GM19351 (cell line): Measurements from ENCODE around the gene FSTL4.

ENCODE experiments used
- ATAC-seq: cut with Tn5 transposase; IDR thresholded peaks from one replicate; pipeline ENCODE4 v1.9.1; 2021; ENCODE audit warnings: mild to moderate bottlenecking, moderate library complexity; ENCODE audit not compliant: unreplicated experiment

FSTL4 gene

DNA sequence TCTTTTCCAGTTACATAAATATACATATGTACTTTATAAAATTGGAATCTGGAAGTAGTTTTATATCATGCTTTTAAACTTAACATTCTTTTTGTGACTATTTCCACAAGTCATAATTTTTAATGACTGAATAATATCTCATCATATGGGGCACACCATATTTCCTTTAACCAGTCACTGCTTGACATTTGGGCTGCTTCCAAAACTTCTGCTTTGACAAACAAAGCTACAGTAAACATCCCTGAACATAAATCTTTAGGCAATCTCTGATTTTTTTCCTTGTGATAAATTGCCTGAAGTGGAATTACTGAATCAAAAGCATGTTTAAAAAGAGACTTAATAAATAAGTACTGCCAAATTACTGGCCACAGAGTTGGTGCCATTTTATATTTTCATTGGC lies 178.0 kb downstream of the FSTL4 start:
- no peak for ATAC-seq

DNA sequence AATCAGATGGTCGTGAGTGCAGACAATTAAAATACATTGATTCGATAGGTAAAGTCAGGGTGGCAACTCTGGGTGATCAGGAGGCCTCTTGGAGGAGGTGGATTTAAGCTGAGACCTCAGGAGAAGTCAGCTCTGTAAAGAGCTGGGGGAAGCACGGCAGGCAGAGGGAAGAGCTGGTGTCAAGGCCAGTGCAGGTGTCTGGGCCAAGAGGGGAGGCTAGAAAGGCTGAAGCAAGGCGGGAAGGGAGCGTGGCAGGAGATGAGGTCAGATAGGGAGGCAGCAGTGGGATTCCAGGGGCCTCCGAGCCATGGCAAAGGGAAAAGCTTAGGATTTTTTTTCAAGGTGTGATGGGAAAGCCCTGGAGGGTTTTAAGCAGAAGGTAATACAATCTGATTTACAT lies 178.7 kb downstream of the FSTL4 start:
- ATAC-seq: no peak

DNA sequence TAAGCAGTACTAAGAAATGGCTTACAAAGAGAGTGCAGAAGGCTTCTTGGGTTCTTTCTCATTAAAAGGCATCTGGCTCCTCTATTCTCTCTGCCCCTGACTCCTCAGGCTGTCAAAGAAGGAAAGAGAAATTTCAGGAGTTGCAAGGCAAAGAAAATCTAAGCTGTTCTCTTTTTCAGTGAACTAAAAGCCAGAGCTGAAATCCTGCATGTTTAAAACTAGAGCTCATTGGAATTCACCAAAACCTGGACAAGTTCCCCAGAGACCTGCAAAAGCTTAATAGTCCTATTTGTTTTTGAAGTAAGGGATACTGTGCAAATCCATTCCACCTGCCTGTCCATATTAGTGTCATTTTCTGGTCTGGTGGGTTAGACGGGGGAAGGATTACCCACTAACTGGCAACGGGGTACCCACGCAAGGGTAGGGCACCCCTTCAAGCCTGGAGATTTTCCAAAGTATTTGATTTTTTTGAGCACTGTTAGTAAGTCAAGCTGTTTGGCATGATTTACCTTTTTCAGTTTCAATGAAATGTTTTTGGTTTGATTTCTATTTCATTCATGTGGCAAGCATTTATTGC lies 179.3 kb downstream of the FSTL4 start:
- no peak for ATAC-seq

DNA sequence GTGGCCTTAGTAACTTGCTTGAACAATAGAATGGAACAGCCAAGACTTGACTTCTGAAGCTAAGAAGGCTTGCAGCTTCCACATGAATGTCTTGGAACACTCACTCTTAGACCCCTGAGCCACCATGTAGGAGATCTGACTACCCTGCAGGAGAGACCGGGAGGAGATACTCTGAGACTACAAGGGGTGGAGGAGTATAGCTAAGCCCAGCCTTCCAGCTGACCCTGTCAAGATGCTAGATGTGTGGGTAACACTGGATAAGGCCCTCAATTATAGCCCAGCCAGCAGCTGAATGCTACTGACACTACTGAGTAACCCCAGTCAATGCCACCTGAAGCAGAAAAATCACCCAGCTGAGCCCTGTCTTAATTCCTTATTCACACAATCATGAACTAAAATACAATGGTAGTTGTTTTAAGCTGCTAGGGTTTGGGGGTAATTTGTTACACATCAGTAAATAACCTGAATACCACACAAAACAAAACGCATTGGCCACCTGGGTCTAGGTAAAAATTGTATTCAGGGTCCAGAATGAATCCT lies 180.9 kb downstream of the FSTL4 start:
- no peak for ATAC-seq

DNA sequence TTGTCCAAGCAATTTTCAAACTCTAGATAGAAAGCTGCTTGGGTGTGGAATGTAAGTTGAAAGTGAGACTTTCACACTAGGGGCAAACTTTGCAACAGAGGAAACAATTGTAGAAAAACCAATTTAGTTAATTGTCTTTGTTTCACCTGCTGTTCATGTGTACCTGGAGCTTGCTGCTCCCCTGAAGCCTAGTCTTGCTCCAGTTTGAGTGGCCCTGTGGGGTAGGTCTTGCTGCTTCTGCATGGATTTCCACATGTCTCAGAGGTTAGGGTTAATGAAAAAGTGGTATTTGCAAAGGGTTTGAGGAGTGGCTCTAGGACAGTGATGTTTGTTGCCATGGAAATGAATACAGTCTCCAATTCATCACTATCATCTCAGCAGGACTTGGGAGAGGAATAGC lies 182.2 kb downstream of the FSTL4 start:
- ATAC-seq: no peak

DNA sequence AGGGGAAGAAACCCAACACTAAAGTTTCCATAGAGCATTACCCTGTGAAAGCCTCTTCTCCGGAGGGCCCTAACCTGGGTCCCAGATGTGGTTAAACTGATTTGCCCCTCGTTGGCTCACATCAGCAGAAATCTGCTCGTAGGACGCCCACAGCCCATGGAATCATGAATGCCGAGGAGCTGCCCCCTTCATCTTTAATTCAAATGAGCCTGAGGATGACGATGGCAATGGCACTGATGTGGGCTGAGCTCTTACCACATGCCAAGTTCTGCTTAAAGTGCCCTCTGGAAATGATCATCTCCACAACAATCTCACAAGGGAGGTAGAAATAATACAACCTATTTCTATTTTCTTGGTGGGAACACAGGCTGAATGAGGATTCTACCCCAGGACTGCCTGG lies 183.3 kb downstream of the FSTL4 start:
- no peak for ATAC-seq

DNA sequence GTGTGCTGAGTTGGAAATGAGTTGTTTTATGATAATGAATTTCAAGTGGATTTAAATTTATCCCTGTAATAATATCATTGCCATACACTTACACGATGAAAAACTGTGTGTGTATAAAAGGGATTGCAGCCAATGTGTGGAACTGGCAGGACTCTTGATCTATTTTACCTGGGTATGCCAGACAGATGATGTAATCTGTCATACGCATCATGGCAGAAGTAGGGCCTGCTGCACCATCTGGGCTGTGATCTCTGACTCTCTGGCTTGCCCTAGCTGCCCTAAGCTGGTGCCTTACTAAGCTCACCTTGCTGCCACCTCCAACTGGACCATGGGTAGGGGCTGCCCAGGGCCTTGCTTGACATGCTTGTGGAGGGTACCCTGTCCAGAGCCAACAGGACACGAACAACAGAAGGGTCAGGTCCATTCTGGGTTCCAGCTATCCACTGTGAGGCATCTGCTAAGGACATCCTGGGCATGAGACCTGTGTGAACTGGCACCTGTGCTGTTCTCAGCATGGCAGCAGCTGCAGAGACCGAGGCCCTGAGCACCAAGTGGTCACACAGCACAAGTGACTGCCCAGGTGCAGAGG lies 184.2 kb downstream of the FSTL4 start:
- ATAC-seq: no peak

DNA sequence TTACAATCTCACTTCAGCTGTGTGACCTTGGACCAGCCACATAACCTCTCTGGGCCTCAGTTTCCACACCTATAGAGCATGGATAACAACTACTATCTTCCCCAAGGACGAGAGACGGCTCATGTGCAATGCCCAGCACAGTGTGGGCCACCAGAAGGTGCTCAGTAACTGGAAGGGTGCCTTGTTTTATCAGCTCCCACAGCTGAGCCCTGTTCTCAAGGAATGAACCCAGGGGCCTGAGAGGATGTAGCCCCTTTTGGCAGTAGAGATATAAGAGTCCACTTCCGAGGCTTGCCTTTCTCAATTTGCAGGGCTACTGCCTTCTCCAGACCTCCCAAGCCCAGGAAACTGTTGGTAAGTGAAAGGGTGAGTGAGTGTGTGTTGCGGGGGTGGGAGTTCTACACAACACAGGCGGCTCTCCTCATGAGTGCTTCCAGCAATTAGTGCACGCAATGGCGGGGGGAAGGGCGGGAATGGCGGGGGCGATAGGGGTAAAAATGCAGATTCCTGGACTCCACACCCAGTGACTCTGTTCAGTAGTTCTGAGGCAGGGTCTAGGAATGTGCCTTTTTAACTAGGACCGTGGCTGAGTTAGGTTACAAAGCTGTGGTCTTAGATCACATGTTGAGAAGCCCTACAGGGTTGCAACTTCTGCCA lies 185.1 kb downstream of the FSTL4 start:
- ATAC-seq: no peak

DNA sequence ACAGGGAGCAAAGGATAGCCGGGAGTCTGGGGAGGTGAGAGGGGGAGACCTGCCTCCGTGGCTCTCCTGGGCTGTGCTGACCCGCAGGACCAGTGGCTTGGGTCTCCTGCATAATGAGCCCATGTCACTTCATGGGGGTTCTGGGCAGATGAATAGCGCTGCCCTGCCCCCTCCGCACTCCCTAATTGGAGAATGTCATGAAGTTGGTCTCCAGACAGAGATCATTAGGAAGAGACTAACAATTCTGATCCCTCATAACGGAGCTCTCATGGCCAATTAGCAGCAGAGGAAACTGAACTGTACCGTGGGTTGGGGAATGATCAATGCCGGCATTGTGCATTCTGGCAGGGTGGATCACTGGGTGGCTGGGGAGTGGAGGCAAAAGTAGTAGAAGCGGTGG lies 186.1 kb downstream of the FSTL4 start:
- no peak for ATAC-seq

DNA sequence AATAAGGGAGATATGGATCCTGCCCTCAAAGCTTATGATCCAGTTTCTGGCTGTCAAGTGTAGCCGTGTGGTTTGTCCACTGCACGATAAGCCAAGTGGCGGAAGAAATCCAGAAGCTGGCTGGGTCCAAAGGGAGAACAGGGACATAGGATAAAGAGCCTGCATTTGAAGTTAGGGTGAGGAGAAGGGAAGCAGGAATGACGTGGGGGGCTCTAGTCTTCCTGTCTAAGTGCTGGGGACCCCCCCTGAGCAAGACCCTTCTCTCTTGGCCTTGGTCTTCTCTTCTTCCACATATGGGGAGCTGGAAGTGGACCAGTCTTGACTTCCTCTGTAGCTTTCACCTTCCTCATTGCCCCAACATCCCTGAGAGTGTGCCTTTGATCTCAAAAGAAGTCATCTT lies 186.6 kb downstream of the FSTL4 start:
- ATAC-seq: no peak

DNA sequence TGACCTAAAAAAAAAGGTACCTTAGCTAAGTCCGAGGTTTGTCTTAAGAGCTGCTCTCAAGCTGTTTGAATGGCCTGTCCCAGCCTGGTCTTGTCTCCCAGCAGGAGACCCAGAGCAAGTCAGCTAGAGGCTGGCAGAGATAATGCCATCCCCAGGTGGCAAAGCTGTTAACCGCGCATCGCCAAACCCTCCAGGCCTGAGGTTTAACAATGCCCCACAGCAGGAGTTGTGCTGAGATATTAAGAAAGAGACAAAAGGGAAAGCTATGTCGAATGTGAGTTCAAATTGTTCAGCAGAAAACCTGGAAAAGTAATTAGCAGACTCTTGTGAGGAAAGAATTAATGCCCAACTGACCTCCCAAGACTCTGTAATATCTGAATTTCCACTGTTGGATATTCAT lies 187.1 kb downstream of the FSTL4 start:
- ATAC-seq: no peak

DNA sequence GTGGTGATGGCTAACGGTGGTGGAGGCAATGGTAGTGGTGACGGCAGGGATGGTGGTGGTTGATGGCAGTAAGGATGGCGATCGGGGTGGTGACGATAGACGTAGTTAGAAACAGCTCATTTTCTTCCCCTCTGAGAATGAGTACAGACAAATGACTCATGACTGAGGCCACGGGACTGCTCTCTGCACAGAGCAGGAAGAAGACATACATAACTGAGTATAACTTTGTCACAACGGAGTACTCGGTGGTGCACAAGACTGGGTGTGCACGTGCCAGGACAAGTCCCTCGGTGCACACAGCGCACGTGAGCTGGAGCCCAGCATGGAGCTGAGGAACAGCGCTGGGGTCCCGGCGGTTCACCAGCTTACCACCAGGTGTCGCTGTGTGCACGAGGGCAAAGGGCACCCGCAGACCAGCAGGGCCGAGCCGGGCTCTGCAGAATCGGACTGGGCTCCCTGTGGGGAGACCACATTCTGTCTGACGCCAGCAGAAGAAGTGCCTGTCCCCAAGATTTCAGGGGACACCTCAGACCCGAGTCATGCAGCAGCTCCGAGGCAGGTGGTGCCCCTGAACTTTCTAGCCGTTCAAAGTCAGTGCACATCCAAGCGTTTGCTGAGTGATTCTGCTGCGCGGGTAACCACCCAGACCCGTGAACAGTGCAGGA lies 188.6 kb downstream of the FSTL4 start:
- ATAC-seq: peak; percentile 71

DNA sequence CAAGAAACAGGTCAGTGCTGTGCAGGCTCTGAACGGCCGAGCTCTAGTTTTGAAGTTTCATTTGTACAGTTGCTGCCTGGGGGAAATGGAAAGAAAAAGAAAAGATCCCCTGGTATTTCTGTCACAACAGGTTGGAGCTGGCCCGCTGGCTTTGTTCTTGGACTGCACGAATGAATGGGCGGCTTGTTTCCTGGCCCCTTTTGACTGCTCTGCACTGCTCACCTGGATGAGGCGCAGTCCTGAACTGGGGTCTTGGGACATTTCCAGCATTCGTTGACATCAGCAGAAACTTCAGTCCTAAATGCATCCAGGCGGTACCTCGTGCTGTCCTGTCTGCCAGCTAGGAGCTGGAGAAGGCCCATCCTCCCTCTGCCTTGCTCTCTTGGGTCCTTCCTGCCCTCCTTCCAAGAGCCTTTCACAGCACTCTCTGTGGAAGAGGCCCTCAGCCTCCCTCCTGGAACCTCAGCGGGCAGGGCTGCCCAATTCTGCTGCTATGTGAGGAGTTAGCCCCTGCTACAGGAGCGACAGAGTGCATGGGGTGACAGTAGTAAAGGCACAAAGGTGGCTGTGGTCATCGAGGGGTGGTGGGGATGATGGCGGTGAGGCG lies 189.2 kb downstream of the FSTL4 start:
- no peak for ATAC-seq

DNA sequence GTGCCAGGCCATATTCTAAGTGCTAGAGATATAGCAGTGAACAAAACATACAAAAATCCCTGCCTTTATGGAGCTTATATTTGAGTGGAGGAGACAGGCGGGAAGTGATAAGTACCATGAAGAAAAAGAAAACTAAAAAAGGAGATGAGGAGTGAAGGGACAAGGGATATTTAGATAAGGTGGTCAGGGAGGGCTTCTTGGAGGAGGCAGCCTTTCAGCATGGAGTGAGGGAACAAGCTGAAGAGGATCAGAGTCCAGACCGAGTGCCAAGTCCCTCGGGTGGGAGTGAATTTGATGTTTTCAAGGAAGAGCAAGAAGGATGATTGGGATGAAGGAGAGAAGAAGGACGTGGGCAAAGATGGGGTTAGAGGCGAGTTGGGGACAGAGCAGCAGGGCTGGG lies 190.5 kb downstream of the FSTL4 start:
- ATAC-seq: no peak

DNA sequence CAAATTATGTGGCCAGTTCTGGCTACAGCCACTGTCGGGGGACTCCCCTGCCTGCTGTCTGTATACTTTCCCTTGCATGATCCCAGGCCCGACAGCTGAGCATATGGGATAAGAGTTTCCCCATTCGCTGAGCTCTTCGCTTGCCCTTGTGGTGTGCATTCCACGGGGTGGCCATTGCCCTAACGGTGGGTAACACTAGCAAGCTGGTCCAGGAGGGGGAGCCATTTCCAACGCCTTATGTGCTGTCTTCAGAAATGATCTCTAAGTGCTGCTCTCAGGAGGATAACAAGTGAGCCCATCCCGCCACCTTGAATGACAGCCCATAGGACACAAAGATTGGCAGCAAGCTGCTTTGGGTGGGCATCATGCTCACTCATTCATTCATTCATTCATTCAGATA lies 190.9 kb downstream of the FSTL4 start:
- ATAC-seq: no peak

DNA sequence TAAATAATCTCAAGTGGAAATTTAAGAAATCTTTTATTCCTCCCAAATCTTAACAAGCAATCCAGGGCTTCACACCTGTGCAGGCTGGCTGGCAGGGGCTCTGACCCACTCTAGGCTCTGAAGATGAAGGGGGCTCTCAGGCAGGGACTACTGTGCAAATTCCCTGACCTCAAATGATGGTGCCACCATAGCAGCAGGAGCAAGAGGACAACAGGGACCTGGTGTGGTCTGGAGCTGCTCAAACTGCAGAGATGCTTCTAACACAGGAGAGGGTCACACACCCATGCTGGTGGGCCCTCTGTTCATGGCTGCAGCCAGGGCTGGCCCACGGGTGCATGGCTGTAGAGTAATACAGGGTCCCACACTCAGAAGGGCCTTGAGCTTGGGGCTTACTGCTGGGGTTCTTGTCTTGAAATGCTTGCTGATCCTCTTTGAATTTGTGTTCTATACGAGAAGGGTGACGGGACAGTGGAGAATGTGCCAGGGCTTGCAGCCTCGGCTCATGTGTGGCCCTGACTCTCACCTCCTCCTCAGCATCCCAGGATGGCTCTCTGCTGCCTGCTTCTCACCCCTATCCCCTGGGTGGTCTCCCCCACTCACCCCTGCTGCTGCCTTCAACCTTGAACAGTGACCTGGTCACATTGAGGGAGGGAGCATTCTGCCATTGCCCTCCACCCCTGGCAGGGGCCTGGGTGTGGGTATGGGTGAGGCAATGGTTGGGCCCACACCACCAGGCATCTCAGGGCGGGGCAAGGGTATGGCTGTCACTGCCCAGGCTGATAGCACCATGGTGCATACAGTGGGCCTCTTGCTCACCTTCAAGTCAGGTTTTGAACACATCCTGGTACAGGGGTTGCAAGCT lies 191.7 kb downstream of the FSTL4 start:
- no peak for ATAC-seq

DNA sequence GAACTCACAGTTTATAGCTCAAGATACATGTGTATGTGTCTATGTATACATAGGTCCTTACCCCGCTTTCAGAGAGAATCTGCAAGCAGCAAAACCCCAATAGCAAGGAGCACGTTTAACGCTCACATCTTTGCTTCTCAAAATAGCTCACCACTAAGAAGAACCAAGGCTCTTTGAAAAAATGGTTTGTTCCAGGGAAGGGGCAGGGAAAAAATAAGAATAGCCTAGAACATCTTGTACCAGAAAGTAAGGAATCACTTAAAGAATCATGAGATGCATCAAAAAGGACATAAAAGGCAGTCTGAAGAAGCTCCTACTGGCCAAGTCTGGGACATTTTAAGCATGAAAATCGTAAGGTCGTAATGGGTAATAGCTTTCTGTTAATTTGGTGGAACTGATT lies 196.4 kb downstream of the FSTL4 start:
- ATAC-seq: no peak

DNA sequence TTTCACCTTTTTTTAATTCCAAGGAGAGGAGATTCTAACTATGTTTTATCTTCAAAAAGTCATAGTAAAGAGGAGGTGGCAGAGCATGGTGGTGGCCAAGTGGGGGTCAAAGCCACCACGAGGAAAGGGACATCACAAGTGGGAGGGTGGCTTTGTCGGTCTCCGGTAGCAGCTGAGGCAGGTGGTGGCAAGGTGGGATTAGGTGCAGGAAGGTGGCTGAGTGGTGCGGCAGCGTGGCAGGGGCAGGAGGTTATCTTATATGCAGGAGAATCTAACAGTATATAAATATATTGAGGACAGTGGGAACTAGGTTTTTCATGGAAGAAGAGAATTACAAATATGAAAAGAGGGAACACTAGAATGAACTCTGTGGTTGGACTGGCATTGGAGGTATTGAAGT lies 196.8 kb downstream of the FSTL4 start:
- ATAC-seq: no peak

DNA sequence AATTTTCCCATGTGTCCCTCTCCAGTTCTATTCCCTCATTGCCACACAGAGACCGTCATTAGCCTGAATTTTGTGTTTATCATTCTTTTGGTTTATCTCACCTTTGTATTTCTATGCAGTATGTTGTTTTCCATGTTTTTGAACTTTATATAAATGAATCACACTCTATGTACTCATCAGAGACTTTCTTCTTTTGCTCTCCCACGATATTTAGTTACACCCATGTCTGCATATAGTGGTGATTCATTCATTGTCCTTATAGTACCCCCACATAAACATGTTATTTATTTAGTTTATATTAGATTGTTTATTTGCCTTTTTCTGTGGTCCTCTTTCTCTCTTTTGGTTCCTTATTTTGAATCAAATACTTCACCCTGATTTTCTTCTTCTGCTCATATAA lies 199.7 kb downstream of the FSTL4 start:
- ATAC-seq: no peak

DNA sequence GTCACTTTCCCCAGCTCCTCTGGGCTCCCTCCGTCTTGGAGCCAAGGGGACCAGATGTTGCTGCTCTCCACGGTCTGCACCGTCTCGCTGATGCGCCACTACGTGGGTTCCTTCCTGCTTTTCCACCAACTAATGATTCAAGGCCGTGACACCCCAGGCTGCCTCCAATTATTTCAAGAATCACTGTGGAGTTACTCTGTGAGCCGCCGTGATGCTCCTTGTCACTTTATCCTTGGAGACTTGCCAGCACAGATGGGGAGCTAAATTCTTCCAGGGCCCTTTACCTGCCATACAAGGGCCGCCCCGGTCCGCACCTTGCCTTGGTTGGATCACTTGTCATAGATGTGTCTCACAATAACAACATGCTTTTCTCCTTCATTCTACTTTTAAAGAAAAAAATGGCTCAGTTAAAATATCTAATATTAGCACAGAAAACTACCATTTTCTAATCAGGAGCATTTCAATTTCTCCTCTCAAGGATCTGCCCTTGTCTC lies 202.0 kb downstream of the FSTL4 start:
- ATAC-seq: no peak
